Eye (tissue), 1 donor: ENCODE results near the gene CPA5.
"Not testable (repeated sequence)": the region's sequence is repeated elsewhere in the genome, so short reads cannot be mapped to it uniquely, and the experiment has no call there.

Experiments used
- DNase-seq: peaks from one replicate; pipeline ENCODE4 v3.0.0-alpha.2; 2015

The CPA5 gene

DNA sequence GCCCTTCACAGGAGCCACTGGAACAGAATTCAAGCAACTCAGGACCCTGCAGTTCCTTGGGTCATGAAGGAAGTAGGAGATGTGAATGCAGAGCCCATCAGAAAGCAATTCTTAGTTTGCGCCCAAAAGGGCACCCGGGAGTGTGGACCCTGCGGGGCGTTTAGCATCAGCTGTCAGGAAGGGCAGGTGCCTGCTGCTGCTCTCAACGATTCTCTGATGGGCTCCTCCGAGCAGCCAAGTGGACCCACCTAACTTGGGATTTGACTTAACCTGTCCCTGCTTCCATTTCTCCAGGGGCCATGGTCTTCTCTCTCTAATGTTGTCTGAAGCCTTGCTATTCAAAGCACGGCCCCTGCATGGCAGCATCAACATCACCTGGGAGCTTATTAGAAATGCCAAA is 17.1 kb downstream of the CPA5 start:
- DNase-seq, result no peak

DNA sequence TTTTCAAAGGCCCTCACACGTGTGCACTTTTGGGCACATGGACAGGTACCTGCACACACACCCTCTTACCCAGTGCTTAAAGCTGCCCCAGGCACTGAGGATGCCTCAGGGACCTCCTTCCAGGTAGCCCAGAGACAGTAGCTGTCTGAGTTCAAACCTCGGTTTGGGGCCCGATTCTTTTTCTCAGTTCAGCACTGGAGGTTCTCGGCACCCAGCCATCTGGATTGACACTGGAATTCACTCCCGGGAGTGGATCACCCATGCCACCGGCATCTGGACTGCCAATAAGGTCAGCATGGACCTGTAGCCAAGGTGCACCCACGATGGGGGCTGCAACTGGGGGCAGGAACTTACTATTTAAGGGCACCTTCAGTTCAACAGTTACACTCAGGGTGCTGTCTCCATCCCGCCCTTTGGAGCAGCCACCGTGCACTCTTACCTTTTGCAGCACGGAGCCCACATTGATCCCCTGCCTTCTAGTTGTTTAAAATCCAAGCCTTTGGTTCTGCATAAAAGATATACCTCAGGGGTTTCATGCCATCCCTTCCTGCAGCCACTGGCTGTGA is 17.7 kb downstream of the CPA5 start:
- no peak for DNase-seq

DNA sequence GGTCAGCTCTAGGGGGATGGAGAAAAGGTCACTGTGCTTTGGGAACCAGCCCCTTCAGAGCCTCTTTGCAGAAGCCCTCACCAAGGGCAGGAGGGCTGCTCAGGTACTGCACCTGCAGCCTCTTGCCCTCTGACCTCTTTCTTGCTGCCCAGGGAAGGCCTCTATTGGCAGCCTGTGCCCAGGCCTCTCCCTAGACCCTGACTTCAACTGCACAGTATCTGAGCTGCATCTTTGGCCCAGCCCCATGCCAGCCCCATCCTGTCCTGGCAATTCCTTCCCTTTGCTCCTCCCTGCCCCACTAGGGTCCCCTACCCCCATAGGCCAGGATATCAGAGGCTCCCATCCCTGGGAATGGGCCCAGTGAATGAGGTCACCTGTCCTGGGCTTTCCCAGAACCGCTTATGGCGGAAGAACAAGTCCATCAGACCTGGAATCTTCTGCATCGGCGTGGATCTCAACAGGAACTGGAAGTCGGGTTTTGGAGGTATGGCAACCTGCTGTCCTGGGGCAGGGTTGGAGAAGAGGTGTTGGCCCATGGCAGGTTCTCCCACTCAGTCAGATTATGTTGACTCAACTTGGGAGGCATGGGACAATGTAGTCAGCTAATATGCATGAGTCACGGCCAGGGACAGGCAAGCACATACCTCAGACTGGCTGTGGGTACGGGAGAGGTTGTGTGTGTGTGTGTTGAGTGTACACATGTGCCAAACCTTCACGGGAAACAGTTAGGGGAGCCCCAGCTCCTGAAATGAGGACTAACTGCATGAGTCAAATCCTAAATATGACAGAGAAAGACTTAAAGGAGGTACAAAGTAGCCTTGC is 18.6 kb downstream of the CPA5 start:
- no peak for DNase-seq

DNA sequence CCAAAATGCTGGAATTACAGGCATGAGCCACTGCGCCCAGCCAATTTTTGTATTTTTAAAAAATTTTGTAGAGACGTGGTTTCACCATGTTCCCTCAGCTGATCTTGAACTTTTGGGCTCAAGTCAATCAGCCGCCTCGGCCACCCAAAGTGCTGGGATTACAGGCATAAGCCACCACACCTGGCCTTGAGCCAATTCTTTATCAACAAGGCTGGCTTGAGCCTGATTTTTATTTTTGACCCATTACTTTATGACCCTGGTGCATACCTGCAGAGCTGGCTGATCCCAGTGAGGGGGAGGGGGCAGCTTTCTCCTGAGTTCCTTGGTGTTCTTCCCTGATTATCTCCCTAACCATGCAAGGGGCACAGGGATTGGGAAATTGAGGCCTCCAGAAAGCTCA is 19.8 kb downstream of the CPA5 start:
- no peak for DNase-seq

DNA sequence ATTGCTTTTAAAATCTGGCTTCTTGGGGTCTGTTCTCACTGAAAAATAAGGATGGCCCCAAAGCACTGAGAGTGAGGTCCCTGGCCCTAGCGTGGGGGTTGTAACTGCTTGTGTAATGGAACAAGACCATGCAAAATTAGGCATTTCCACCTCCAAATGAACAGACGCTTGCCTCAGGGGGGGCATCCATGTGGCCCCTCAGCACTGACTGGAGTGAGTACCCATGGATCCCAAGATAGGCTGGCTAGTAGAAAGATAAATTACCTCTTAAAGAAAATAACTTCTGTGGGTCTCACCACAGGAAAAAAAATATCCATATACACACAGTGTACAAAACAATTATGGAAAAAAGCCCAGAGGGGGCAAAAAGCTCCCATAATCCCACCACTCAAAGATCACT is 20.5 kb downstream of the CPA5 start:
- peak; percentile 24 for DNase-seq

DNA sequence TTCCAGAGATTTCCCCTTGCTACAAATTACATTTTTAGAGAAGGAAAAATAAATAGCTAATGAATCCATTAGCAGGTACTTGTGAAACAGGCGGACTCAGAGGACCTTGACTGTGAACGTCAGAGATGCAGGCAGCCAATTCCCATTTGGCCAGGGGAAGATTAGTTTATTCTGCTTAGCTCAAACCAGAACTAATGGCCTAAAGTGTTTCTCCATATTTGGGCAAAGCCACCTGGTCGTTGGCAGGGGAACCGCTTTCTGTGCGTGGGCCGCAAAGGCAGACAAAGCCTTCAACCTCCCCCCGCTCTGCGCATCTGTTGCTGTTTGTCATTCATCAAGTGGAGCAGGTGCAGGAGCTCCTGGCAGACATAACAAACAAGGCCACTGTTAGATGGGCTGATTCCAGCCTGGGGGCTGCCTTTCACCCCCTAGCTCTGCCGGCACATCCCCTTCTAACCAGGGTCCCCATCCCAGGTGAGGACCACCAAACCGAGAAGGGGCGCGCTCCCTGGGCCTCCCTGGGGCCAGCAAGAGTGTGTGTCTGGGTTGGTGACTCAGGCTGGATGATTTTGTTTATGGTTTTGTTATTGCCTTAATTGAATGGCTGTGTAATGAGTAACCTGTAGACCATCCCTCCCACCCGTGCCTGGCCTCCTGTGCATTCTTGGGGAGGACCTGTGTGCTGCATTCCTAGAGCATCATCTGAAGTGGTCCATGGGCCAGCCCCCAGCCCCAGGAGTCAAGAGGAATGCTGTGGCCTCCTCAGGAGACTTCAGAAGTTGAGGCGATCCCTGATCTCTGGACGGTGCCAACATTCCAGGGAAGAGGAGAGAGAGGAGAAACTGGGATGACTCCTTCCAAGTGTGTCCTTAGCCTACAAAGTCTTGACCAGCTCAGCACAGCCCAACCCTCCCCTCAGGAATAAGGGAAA is 21.2 kb downstream of the CPA5 start:
- DNase-seq, result peak; percentile 90

DNA sequence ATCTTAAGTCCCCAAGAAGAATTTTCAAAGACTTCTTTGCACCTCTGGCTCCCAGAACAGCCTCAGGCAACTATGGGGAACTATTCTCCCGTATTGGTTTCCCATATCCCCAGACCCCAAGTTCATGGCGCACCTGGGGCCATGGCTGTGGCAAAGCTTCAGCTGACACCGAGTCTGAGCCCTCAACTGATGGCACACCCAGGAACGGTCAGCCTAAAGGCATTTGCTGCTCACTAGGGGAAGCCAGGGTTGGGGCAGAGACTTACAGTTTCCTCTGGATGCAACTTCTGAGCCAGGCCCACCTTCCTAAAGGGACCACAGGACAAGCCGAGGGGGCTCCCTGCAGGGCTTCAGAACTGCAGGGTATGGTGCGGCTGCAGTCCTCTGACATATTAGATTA is 21.9 kb downstream of the CPA5 start:
- DNase-seq, result no peak

DNA sequence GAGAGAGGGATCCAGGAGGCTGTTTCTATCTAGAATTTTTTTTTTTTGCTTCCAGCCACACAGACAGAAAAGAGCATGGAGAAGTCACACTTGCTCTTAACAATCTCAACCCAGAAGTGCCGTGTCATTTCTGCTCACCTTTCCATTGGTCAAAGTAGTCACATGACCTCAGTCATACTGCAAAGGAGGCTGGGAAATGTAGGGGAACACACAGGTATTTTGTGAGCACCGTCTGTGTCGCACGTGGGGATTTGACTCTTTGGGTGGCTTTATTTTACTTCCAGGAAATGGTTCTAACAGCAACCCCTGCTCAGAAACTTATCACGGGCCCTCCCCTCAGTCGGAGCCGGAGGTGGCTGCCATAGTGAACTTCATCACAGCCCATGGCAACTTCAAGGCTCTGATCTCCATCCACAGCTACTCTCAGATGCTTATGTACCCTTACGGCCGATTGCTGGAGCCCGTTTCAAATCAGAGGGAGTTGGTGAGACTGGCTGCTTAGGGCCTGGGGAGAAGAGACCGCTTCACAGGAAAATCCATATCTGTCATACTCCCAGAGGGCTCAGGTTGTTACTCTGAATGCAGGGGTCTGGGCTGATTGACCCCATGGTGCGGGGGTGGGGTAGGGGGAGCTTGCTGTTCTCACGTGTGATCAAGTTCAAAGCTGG is 22.6 kb downstream of the CPA5 start:
- peak; percentile 39 for DNase-seq

DNA sequence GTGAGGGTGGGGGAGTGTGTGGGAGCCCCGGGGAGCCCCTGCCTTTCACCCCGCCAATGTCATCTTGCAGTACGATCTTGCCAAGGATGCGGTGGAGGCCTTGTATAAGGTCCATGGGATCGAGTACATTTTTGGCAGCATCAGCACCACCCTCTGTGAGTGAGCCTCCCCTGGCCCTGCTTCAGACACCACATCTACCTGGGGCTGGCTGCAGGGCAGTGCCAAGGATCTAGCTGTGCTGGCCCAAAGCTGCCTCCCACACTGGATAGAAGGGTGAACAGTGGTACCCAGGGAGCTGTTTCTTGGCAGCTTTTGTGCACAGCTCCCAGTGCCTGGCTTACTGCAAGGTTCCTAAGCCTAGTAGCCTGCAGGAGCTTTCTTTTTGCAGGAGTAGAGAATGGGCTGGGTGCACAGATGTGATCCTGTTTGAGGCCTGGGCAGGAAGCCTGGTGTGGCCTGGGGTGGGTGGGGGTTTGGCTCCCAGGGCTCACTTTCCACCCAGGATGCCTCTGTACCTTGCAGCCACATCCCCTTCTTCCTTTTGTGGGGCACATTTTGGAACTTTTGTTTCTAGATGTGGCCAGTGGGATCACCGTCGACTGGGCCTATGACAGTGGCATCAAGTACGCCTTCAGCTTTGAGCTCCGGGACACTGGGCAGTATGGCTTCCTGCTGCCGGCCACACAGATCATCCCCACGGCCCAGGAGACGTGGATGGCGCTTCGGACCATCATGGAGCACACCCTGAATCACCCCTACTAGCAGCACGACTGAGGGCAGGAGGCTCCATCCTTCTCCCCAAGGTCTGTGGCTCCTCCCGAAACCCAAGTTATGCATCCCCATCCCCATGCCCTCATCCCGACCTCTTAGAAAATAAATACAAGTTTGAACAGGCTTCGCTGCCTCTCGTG is 23.5 kb downstream of the CPA5 start:
- no peak for DNase-seq

DNA sequence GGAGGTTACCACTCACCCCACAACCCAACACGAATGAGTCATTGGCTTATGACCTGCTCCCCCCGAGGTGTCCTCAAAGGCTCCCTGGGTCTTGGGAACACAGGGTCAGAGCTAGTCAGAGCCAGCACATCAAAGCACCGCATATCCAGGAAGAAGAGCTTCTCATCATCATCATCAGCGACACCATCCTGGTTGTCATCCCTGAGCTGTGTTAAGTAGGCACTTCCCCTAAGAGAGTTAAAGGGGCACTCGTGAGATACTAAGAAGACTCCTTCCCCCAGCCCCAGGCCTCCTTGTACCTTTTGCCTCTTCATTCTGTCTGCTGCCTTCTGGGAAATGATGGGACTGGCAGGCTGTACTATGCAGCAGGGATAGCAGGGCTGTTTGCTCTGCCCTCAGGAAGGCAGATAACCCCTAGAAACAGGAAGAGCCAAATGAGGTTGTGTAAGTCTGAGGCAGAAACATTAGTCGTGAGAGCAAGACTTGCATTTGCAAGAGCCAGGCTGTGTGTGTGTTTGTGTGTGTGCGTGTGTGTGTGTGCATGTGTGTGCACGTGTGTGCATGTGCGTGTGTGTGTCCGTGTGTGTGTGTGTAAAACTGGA is 24.6 kb downstream of the CPA5 start:
- no peak for DNase-seq

DNA sequence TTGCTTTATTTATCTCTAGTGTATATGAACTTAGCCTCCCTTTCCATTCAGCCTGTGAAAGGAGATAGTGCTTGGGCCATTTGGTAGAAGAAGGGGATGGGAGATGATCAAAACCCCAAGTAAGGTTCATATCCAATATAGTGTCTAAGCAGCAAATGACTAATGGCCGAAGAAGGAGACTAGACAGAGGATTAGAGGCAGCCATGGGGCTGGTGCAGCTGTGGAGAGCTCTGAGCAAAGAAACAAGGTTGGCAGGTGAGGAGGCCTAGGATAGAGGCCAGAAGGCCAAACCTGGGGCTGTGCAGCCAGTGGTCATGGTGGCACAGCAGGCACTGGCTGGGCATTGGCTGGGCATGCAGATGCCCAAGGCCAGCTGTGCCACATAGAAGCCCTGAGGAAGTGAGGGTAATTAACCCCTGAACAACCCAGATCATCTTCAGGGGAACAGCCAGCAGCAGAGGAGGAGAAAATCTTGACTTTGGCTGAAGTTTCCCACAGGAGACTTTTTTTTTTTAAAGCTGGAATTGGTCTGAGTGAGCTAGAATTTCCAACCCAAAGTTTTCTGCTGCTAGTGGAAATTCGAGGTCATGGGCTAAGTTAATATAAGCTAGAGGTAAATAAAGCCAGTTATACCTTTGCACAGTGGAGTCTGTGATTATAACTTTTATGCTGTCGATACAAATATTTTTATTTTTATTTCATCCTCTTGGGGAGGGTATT is 25.4 kb downstream of the CPA5 start:
- no peak for DNase-seq

DNA sequence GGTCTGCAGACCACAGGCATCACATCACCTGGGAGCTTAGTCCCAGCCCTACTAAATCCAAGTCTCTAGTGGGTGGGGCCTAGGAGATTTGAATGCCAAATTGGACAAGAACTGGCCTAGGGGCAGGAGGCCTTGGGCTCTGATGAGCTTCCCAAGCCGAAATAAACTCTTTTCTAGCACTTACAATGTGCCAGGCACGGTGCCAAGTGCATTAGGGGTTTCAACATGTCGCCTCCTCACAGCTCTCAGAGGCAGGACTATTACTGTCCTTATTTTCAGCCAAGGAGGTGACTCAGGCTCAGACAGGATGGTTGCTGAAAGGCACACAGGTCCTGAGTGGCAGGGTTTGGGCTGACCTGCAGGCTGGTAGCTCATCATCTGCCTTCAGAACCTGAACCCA is 26.4 kb downstream of the CPA5 start:
- no peak for DNase-seq

DNA sequence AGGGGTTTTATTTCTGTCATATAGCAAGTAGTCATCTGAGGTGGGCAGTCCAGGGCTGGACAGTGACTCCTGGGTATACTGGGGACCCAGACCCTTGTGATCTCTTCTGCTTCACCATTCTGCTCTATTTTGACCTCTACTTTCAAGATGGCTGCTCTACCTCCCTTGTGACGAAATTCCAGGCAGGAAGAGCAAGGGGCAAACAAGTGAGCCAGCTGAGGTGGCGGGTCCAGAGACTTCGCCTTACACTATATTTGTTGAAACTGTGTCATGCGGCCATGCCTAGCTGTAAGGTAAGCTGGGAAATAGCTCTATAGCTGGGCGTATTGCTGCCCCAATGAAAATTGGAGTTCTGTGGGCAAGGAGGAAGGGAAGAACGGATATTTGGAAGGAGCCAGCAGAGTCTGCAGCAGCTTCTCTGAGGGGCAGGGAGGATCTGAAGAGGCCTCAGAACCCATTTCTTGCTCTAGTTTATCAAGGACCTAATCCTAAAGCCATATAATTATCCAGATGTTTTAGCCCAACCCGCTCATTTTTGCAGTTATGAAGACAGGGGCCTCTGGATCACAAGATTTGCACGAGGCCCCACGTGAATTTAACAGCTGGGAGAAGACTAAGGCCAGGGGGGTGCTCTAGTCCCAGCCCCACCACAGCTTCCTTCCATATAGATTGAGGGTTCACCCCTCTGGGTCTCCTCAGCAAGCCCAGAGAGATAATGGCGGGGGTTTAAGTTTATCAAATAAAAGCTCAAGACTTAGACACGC is 28.0 kb downstream of the CPA5 start:
- DNase-seq, result no peak

DNA sequence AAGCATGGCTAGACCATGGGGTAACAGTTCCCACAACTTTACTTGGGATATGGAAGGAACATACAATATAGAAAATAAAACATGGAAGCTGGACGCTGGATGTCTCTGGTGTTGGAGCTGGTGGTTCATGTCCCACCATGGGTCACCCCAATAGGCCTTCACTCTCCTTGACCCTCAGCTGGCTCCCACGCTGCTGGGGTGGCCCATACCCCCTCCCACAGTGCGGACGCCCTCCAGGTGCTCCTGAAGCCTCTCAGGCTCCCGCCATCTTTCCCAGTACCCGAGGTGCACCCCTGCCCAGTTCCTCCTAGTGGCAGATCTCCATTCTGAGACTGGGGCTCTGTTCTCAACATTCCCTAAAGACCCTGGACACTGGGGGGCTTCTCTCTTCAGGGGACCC is 29.9 kb downstream of the CPA5 start:
- no peak for DNase-seq

DNA sequence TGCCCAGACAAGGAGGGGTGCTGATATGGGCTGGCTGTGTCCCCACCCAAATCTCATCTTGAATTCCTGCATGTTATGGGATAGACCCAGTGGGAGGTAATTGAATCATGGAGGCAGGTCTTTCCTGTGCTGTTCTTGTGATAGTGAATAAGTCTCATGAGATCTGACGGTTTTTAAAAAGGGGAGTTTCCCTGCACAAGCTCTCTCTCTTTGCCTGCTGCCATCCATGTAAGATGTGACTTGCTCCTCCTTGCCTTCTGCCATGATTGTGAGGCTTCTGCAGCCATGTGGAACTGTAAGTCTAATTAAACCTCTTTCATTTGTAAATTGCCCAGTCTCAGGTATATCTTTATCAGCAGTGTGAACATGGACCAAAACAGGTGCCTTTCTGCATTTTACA is 31.8 kb downstream of the CPA5 start:
- DNase-seq, result not testable (repeated sequence)

DNA sequence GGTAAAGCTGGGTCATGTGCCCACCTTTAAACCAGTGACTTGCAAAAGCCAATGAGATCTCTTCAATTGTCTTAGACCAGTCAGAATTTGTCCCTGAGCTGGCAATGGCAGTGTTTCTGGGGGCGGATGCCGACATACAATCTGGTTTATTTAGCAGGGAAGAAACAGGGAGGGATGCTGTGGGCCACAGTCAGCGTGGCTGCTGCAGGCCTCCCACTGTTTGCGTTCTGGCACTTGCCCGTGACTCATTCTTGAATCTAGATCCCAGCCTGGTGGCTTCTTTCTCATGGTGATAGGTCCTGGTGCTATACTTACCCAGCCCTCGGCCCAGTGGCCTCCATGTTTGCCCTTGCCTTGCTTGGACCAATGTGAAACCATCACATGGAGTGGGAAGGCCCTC is 32.6 kb downstream of the CPA5 start:
- DNase-seq, result no peak

DNA sequence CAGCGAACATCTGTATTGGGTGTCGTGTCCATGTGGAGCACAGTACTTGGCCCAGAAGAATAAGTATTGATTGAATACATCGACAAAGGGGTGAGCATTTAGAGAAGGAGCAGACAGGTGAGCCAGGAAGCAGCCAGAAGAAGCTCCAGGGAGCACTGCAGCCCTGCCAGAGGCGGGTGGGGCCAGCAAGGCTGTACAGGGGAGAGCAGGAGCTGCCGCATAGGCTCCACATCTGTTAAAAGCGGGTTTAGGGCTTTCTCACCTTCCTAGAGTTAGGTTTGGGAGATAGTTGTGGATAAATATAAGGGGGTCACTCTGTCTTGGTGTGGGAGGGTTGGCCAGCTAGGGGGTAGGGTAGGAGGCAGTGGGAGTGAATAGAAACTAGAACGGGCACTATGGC is 34.4 kb downstream of the CPA5 start:
- no peak for DNase-seq

DNA sequence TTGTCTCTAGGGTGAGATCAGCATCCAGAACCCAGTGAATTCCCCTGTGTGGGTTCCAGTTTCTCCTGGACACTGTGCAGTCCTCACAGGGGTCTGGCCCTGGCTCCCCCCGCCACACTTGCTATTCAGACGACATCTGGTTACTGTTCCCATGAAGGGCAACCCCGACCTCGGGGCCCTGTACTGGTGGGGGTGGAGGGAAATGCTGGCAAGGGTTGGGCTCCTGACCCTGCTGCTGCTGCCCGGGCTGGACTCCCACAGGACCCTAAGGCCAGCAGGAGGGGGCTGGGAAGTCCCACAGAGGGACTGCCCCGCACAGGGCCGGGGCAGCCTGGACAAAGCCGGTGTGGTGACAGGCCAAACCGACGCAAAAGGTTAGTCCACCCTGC is 34.9 kb downstream of the CPA5 start:
- no peak for DNase-seq

DNA sequence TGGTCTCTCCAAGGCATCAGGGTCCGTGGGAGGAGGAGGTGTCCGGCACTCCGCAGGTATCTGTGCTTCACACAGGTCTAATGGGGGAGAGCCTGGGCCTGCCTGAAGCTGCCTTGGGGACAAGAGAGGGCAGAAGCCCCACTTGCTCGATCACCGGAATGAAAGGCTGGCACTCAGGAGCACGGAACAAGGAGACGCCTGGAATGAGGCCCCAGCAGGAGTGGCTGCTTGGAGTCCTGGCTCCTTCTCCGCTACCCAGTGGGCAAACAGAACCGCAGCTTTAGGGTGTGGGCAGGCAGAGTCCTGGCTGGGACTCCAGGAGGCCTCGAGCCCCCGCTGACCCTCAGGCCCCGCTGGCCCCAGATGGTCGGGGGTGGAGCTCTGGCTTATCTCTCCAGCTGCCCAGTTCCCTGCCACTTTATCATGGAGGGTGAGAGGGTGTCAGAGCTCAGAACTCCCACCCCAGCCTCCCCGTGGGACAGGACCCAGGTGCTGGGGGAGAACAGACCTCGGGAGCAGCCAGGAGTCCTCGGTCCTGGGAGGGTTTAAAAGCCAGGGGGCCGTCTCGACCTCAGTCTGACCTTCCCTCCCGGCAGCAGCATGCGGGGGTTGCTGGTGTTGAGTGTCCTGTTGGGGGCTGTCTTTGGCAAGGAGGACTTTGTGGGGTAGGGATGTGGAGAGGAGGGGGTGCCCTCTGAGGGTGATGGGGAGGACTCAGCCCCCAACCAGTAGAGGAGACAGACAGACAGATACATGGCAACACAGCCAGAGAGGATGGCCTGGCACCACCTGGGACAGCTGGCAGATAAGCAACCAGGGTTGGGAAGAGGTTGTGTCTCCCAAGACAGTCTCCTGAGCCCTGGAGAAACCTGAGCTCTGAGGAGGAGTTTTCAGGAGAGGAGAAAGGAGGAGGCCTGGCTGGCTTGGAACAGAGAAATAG is 35.6 kb downstream of the CPA5 start, which contains the start of gene CPA1:
TSS of gene CPA1 (plus strand) at position 574 of the 940 bp plus-strand sequence. CDS start at position 601, 27 bp downstream.
- peak; percentile 54 for DNase-seq
